ENCODE results near the gene TMEM170A.
A peak's percentile ranks its signal among the peaks of the same experiment; 100 is the strongest.

TMEM170A gene

GRCh38 chr16:75452464-75453190 is 11.9 kb downstream of the TMEM170A start:
- no peak for DNase-seq (ENCODE audit: low read depth, low spot score)
- CTCF ChIA-PET = interaction anchor here (1.0 to 4.3 kb wide), 7 partner anchors 9 to 253 kb away, joined by 4 to 35 read pairs (median 4); partner anchors contain the start of genes CFDP1 and TMEM170A
- no peak overlapping the region for H3K4me3 ChIP-seq (ENCODE audit: low read depth, low read length)
- no peak for TF ChIP-seq CTCF (IDR thresholded peaks at IDR 0.05; ENCODE audit: insufficient read depth, low read length, missing control alignments)
- POLR2A ChIA-PET = no interaction called here

GRCh38 chr16:75446416-75446815 is 18.1 kb downstream of the TMEM170A start:
- CTCF ChIA-PET = interaction anchor here (1.0 to 5.7 kb wide), 4 partner anchors 10 to 175 kb away, joined by 3 to 34 read pairs (median 4); partner anchors contain the start of gene TMEM170A

GRCh38 chr16:75445298-75445697 is 19.2 kb downstream of the TMEM170A start:
- CTCF ChIA-PET = interaction anchor here (1.0 to 3.7 kb wide), 8 partner anchors 11 to 246 kb away, joined by 3 to 20 read pairs (median 6); partner anchors contain the start of genes CFDP1 and TMEM170A
- no peak for DNase-seq (ENCODE audit: low read depth, low spot score)
- POLR2A ChIA-PET = no interaction called here
- no peak for TF ChIP-seq CTCF (IDR thresholded peaks at IDR 0.05; ENCODE audit: insufficient read depth, low read length, missing control alignments)
- no peak overlapping the region for H3K4me3 ChIP-seq (ENCODE audit: low read depth, low read length)

More at GRCh38 chr16:75446416-75446815, 18.1 kb downstream of the TMEM170A start:
- TF ChIP-seq CTCF (IDR thresholded peaks at IDR 0.05; ENCODE audit: insufficient read depth, low read length, missing control alignments) = no peak
- no peak overlapping the region for H3K4me3 ChIP-seq (ENCODE audit: low read depth, low read length)
- POLR2A ChIA-PET = no interaction called here
- no peak for DNase-seq (ENCODE audit: low read depth, low spot score)

GRCh38 chr16:75443298-75443697 is 21.2 kb downstream of the TMEM170A start:
- POLR2A ChIA-PET = no interaction called here
- DNase-seq (ENCODE audit: low read depth, low spot score) = peak; percentile 66
- CTCF ChIA-PET = interaction anchor here (2.2 to 3.7 kb wide), 4 partner anchors 10 to 244 kb away, joined by 7 to 20 read pairs (median 13); partner anchors contain the start of genes CFDP1 and TMEM170A
- no peak for TF ChIP-seq CTCF (IDR thresholded peaks at IDR 0.05; ENCODE audit: insufficient read depth, low read length, missing control alignments)
- H3K4me3 ChIP-seq (ENCODE audit: low read depth, low read length) = no peak overlapping the region

GRCh38 chr16:75433732-75434413 is 30.6 kb downstream of the TMEM170A start:
- peak; percentile 70 for DNase-seq (ENCODE audit: low read depth, low spot score)
- CTCF ChIA-PET = interaction anchor here (0.7 to 2.1 kb wide), 10 partner anchors 10 to 332 kb away, joined by 3 to 11 read pairs (median 4); partner anchors contain the start of gene TMEM170A
- no peak for TF ChIP-seq CTCF (IDR thresholded peaks at IDR 0.05; ENCODE audit: insufficient read depth, low read length, missing control alignments)
- POLR2A ChIA-PET = interaction anchor here (0.6 to 1.6 kb wide), 6 partner anchors 11 to 213 kb away, joined by 3 to 5 read pairs (median 3); partner anchors contain the start of genes KARS1 and TERF2IP
- peak overlapping the region; percentile 94 for H3K4me3 ChIP-seq (ENCODE audit: low read depth, low read length)
